GM19023 (cell line): ENCODE results near the gene SLC7A6OS.
"Not testable (repeated sequence)": the region's sequence is repeated elsewhere in the genome, so short reads cannot be mapped to it uniquely, and the experiment has no call there.

Experiments used
- ATAC-seq: cut with Tn5 transposase; IDR thresholded peaks from one replicate; pipeline ENCODE4 v1.9.1; 2021; ENCODE audit warnings: mild to moderate bottlenecking, moderate library complexity; ENCODE audit not compliant: unreplicated experiment

The SLC7A6OS gene

DNA sequence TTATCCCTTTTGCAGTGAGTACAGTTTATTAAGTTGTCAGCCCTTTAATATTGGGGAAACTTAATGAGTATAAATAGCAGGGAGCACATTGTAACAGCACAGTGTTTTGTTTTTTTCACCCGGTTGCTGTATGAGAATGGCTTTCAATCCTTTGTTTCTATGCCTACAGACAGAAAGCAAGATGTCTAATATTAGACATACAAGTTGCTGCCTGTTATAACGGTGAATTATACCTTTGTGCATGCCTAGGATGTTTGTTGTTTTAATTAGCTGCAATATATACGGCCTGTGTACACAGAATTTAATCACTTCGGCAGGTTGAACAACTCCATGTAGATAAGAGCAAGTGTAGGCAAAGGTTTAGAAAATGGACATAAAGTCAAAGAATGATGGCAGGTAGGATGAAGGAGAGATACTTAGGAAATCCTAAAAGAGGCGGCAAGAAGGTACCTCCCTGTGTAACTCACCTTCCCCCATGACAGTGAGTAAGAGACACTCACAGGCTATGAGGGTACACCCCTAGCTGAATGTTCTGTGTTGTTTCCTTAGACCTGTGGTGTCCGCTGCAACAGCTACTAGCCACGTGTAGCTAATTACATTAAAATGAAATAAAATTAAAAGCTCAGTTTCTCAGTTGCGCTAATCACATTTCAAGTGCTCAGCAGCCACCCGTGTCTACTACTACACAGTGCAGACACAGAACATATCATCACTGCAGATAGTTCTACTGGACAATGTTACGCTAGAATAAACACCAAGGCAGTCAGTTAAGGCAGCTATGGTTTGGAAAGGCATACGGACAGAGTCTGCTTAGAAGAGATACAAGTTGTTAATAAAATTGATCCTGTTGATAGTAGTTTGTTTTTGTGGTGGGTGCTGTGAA lies 10.9 kb downstream of the SLC7A6OS start:
- ATAC-seq, result no peak

DNA sequence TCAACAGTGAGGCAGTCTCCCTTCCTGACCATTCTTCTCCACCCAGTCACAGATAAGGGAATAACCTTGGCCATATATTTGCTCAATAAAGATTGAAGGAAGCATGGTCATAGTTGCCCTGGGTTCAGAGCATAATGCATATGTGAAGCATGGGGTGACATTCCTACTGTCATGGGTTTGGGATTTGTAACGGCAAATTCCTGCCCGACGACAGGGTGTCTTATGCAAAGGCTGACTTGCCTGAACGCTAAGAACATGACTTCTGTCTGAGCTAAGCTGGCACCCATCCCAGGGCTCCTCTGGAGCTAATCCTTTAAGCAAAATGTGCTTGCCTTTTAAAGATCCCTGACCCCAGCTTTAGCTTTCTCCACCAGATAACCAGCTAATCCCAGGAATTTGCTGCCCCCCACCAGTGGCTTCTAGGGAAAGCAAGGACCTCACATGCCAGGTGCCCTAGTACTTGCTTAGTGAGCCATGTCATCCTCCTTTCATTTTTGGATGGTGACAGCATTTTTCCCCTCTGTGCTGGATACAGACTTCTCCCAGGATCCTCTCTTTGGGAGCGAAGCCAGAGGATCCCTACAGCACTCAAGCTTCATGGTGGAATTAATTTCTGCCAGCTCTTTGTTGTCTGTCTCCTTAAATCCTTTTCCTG lies 11.7 kb downstream of the SLC7A6OS start:
- no peak for ATAC-seq

DNA sequence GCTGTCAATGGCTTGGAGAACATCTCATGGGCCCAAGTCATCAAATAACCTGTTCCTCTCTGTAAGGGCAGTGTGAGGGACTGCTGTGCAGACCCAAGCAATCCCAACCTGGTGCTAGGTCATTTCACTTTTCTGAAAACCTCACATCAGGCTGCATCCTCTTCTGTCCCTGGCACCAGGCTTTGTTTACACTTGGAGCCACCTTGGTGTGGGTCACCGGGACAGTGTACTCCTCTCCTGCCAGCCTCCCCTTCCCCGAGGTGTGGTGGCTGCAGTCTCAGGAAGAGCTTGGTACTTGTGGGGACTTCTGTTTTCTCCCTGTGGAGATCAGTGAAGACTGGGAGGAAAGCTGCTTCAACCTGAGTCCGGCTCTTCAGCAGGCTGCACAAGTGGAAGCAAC lies 12.4 kb downstream of the SLC7A6OS start:
- ATAC-seq, result no peak

DNA sequence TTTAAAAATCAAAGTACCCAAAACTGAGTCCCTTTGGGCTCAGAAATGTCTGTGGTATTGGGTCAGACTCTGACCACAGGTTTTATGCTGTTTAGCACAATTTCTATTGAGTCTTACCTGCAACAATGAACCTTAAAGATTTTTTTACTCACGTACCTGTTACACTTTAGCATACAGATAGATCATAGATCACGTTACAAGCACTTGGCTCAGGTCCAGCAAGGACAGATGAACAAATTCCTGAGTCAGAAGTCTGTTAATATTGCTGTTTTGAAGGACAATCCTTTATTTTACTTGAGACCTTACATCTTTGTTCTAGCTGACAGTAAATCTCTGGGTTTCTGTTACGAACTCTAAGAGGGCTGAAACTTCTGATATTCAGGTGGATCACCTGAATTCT lies 12.8 kb downstream of the SLC7A6OS start:
- ATAC-seq, result no peak

- no peak for ATAC-seq
Measured at GRCh38 chr16:68296693-68297092, 14.1 kb downstream of the SLC7A6OS start.

- ATAC-seq, result no peak
Measured at GRCh38 chr16:68296291-68296690, 14.5 kb downstream of the SLC7A6OS start.

DNA sequence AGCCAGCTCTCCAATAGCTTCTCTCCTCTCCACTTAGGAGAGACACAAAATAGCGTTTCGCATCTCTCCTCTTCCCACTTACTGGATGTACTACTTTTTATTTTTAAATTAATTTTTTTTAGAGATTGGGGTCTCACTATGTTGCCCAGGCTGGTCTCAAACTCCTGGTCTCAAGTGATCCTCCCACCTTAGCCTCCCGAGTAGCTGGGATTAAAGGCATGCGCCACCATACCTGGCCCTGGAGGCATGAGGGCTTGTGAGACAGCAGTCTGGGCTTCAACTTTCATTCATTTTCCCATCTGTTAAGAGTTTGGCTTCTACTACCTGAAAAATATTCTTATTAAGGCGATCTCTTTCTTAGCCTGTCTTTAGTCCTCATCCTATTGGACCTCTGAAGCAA lies 18.3 kb downstream of the SLC7A6OS start:
- no peak for ATAC-seq

- no peak for ATAC-seq
Measured at GRCh38 chr16:68291227-68291626, 19.5 kb downstream of the SLC7A6OS start.

GRCh38 chr16:68290450-68290849 lies 20.3 kb downstream of the SLC7A6OS start:
- ATAC-seq, result no peak

- ATAC-seq, result peak; percentile 80
Measured at GRCh38 chr16:68289621-68290329, 21.0 kb downstream of the SLC7A6OS start.

DNA sequence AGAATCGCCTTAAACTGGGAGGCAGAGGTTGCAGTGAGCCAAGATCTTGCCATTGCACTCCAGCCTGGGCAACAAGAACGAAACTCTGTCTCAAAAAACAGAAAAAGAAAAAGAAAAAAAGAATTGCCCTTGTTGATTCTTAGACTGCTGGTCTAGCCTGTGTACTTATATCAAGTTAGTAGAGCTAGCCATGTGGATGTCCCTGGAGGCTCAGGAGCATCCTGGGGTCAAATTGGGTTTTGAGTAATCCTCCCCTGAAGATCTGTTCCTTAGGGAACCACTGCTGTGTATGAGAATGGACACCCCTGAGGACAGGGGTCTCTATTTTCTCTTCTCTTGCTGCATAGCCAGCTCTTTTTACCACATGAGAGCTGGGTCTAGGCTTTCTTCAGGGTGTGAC lies 21.5 kb downstream of the SLC7A6OS start:
- ATAC-seq, result no peak

DNA sequence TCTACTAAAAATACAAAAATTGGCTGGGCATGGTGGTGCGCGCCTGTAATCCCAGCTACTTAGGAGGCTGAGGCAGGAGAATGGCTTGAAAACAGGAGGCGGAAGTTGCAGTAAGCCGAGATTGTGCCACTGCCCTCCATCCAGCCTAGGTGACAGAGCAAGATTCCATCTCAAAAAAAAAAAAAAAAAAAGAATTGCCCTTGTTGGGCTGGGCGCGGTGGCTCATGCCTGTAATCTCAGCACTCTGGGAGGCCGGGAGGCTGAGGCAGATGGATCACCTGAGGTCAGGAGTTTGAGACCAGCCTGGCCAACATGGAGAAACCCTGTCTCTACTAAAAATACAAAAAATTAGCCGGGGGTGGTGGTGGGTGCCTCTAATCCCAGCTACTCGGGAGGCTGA lies 21.9 kb downstream of the SLC7A6OS start:
- ATAC-seq, result not testable (repeated sequence)

DNA sequence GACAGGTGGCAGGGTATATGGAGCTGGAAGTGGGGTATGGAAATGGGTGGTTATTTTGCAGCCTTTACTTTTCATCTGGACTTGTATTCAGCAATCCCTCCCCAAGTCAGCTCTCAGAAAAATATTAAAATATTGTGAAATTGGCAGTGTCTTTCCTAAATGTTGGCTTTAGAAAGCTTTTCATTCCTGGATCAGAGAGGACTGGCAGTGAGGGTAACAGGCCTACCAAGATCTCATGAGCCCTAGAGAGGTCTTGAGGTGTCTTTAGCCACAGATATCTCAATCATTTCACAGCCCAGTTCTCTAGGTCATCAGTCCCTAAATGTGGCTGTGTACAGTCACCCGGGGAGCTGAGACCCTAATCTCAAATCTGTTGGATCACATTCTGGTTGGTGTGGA lies 22.5 kb downstream of the SLC7A6OS start:
- ATAC-seq, result no peak

DNA sequence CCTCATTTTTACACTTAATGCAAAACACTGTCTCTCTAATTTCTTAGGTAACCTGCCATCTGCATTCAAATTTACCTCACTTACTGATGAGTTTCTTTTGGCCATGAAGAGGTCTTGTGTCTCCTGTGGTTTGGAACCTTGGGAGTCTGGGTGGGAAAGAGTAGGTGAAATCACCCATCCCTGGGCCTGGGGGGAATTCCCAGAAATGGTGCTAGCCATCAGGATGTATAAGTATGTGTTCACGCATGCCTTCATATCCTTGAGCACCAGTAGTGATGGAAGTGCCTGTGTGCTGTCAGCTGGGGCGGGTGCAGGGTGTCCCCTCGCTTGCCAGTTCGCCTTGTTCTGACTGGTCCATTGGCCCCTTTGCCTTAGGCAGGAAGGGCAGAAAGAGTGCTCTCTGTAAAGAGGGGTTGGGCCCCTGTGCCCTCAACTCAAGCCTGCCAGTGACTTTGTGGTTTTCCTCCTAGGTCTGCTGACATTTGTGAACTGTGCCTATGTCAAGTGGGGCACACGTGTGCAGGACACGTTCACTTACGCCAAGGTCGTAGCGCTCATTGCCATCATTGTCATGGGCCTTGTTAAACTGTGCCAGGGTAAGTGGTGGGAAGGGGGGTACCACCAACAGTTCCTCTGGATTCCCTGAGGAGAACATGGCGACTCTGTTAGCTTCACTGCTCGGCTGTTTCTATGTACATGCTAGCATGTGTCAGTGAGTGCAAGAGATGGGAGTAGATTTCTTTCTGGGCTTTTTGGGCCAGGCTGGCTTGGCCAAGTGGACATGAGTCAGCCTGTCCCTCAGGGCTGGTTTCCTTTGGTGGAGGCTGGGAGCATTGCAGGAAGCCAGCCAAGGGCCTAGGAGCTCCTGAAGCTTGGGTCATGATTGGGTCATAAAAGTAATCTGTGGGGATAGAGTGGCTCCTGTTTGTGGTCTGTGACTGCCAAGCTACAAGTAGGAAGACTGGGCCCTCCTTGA lies 23.2 kb downstream of the SLC7A6OS start:
- no peak for ATAC-seq

DNA sequence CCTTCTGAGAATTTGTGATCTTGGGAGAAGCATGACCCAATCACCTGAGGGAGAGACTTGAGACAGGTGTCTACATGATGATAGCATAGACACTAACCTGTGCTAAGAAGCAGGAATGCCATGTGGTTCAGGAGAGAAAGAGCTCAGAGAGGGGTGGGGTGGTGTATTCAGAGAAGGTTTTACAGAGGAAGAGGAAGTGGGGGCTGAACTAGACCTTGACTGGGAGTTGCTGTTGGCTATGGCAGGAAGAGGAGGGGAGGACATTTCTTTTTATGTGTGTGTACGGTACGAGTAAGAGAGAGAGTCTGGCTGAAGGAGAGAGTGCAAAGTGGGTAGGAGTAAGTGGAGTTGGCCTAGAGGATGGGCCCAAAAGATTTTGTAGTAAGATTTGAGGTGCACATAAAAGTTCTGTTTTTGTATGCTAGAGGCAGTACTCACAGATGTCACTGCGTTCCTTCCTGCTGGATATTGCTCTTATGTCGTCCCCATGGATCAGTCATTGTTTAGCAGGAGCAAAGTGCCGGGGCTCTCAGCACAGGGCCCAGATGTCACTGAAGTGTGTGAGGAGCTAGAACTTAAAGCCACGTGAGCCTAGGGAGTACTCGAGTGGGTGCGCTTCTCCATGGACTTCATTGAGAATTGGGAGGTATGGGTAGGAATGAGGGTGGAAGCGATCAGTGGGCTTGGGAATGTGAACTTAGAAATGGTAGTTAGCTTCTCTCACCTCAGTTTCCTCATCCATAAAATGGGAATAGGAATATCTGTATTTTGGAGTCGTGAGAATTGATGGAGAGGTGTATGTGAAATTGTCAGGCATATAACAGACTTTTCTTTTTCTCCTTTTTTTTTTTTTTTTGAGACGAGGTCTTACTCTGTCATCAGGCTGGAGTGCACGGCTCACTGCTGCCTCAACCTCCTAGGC lies 24.3 kb downstream of the SLC7A6OS start:
- ATAC-seq, result no peak

DNA sequence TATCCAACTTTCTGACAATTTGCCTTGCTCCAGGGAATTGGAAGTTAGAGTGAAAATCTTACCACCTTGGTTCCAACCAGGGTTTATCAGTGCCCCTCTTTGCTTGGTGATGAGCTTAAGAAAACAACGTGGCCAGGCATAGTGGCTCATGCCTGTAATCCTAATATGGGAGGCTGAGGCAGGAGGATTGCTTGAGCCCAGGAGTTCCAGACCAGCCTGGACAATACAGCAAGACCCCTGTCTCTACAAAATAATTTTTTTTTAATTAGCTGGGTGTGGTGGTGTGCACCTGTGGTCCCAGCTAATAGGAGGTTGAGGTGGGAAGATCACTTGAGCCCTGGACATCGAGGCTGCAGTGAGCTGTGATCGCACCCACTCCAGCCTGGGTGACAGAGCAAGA lies 25.1 kb downstream of the SLC7A6OS start:
- ATAC-seq, result no peak

DNA sequence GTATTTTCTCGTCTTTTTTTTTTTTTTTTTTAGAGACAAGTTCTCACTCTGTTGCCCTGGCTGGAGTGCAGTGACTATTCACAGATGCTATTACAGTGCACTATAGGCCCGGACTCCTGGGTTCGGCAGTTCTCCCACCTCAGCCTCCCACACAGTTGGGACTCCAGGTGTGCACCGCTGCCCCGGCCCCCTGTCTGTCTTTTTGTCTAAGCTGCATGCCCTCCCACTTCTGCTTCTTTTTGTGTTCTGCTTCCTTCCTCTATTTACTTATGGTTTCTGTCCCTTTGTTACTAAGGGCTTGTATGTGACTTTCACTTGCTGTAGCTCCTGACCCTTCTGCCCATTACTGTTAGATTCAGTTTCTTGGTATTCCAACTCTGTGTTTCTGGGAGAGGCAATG lies 25.9 kb downstream of the SLC7A6OS start:
- ATAC-seq, result peak; percentile 51

- ATAC-seq, result no peak
Measured at GRCh38 chr16:68283801-68284598, 26.7 kb downstream of the SLC7A6OS start.

DNA sequence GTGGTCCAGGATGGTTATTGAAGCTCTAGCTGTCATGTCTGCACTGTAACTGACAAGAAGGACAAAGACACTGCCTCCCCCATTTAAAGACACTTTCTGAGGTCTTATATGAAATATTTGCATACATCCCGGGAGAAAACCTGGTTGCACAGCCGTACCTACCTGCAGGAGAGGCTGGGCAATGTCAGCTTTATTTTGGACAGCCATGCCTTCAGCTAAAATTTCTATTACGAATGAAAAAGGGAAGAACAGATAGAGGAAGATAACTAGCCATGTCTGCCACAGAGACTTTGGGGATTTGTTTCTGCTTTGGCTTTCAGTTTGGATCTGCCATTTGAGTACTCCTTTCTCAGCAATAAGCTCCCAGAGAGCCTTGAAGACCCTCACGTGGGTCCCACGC lies 27.4 kb downstream of the SLC7A6OS start:
- ATAC-seq, result no peak
